ENCODE results near the gene EXOSC10. TPM values are rescaled to one million over a fixed set of nuclear protein-coding genes. Genes with fewer than 3 reads are reported as not detected.
"Not testable (repeated sequence)": the region's sequence is repeated elsewhere in the genome, so short reads cannot be mapped to it uniquely, and the experiment has no call there.

EXOSC10 gene
- total and polyA plus RNA-seq, 12 donors: 18.4 to 34.7 (median 21.4) TPM

DNA sequence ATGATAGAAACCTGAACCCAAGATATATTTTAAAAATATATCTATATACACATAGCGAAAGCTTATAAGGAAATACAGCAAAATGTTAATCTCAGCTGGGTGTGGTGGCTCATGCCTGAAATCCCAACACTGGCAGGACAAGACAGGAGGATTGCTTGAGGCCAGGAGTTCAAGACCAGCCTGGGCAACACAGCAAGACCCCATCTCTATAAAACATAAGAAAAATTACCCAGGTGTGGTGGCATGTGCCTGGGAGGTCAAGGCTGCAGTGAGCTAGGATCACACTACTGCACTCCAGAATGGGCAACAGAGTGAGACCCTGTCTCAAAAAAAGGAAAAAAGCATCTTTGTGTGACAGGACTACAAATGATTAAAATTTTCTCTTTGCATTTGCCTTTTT lies 33.9 kb downstream of the EXOSC10 start:
- H3K4me3 ChIP-seq: no peak overlapping the region
- H3K9me3 ChIP-seq: peaks cover 0 to 5% (median 0%) of the 10 kb centered on the region in 11 donors
- peaks cover 0 to 14% (median 7%) of the 10 kb centered on the region in 9 donors for H3K4me1 ChIP-seq
- H3K36me3 ChIP-seq: peaks cover 0 to 79% (median 54%) of the 10 kb centered on the region in 9 donors
- no peak for ATAC-seq
- no peak overlapping the region for H3K27ac ChIP-seq
- 98% methylated on average over 1 of the region's 1 CpG for WGBS, 2 donors
- intact Hi-C loops (cut with DNase I): no loop called here
- no peak for DNase-seq
- TF ChIP-seq, protein P1, sequence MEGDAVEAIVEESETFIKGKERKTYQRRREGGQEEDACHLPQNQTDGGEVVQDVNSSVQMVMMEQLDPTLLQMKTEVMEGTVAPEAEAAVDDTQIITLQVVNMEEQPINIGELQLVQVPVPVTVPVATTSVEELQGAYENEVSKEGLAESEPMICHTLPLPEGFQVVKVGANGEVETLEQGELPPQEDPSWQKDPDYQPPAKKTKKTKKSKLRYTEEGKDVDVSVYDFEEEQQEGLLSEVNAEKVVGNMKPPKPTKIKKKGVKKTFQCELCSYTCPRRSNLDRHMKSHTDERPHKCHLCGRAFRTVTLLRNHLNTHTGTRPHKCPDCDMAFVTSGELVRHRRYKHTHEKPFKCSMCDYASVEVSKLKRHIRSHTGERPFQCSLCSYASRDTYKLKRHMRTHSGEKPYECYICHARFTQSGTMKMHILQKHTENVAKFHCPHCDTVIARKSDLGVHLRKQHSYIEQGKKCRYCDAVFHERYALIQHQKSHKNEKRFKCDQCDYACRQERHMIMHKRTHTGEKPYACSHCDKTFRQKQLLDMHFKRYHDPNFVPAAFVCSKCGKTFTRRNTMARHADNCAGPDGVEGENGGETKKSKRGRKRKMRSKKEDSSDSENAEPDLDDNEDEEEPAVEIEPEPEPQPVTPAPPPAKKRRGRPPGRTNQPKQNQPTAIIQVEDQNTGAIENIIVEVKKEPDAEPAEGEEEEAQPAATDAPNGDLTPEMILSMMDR (IDR thresholded peaks at IDR 0.05): no peak
- H3K27me3 ChIP-seq: no peaks in the 10 kb centered on the region

DNA sequence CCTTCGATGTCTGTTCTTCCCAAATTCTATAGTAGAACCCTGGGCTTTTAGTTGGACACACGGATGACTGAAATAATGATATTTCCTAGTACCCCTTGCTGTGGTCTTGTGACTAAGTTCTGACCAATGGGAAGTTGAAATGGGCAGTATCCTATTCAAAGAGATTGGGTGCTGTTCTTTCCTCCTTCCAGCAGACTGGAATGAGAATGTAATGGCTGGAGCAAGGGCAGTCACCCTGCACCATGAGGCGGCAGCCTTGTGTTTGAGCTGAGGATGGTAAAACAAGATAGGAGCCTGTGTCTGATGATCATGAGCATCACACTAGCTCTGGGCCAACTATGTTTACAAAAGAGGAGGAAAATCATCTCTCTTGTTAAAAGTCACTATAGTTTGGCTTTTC lies 34.7 kb downstream of the EXOSC10 start:
- DNase-seq (no peak), ATAC-seq (no peak)
- Histone ChIP-seq H3K27me3 (no peaks in the 10 kb centered on the region), H3K4me1 (peaks cover 0 to 18% (median 12%) of the 10 kb centered on the region in 9 donors), H3K36me3 (peaks cover 0 to 71% (median 46%) of the 10 kb centered on the region in 9 donors), H3K27ac (no peak overlapping the region), H3K4me3 (no peak overlapping the region), H3K9me3 (peaks cover 0 to 5% (median 0%) of the 10 kb centered on the region in 11 donors)
- 97 to 99% methylated on average over 3 of the region's 3 CpGs for WGBS, 2 donors
- TF ChIP-seq, protein P1 (IDR thresholded peaks at IDR 0.05): no peak
- intact Hi-C loops (cut with DNase I): no loop called here

DNA sequence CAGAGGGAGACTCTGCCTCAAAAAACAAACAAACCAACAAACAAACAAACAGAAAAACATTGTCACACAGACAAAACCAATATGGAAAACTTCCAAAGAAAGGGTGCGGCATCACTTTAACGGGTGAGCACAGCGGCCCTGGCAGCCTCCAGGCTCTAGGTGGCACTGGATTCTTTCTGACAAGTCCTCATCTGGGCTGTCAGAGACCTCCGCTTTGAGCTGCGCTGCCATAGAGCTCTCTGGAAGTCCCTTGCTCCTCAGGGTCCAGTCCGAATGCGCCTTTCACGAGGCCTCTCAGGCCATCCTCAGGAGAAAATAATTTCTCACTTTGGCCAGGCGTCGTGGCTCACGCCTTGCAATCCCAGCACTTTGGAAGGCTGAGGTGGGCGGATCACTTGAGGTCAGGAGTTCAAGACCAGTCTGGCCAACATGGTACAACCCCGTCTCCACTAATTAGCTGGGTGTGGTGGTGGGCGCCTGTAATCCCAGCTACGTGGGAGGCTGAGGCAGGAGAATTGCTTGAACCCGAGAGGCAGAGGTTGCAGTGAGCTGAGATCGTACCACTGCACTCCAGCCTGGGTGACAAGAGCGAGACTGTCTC lies 35.6 kb downstream of the EXOSC10 start:
- DNase-seq; H3K4me3 ChIP-seq; intact Hi-C loops (cut with DNase I); H3K27ac ChIP-seq; ATAC-seq; H3K9me3 ChIP-seq; H3K27me3 ChIP-seq: not testable (repeated sequence)
- H3K4me1 ChIP-seq: peaks cover 2 to 23% (median 16%) of the 10 kb centered on the region in 9 donors
- H3K36me3 ChIP-seq: peaks cover 0 to 61% (median 37%) of the 10 kb centered on the region in 9 donors
- WGBS, 2 donors: 89 to 90% methylated on average over 18 of the region's 18 CpGs

DNA sequence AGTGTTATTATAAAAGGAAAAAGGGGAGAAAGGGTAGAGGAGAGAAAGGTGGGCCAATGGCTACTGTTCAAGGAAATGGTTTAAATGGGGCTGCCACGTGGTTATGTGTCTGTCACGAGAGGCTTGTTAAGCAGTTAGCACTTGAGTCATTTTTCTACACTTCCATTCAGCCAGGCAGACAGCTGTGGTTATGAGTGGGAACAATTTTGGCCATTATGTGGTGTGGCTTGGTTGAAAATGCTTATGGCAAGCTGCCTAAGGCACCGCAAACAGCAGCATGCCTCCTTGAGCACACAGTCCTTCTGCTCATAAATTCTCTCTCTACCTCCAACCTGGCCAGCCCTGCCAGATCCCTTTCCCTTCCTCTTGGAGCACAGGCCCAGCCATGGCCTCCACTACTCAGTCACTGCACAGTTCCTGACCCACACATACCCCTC lies 36.7 kb downstream of the EXOSC10 start:
- Histone ChIP-seq H3K4me3 (no peak overlapping the region), H3K27me3 (no peaks in the 10 kb centered on the region), H3K36me3 (peaks cover 0 to 57% (median 28%) of the 10 kb centered on the region in 9 donors), H3K9me3 (peaks cover 0 to 5% (median 0%) of the 10 kb centered on the region in 11 donors), H3K4me1 (peaks cover 8 to 32% (median 22%) of the 10 kb centered on the region in 9 donors), H3K27ac (no peak overlapping the region)
- 72 to 75% methylated on average over 3 of the region's 3 CpGs for WGBS, 2 donors
- DNase-seq (no peak), ATAC-seq (no peak)
- intact Hi-C loops (cut with DNase I): no loop called here
- TF ChIP-seq, protein P1 (IDR thresholded peaks at IDR 0.05): no peak
